ENCODE measurements around the gene MT1H.

- TF ChIP-seq CTCF (IDR thresholded peaks at IDR 0.05) (no peak), POLR2A (IDR thresholded peaks at IDR 0.05) (no peak), POLR2AphosphoS5 (IDR thresholded peaks at IDR 0.05) (no peak)
Observed at GRCh38 chr16:56662357-56663354, 7.0 kb upstream of the MT1H start.

Measured in suprapubic skin (tissue), 4 donors.